GM12878 (cell line): ENCODE data around the gene LMX1B. TPM values are rescaled to one million over a fixed set of nuclear protein-coding genes. Genes with fewer than 3 reads are reported as not detected.

ENCODE experiments used
- ATAC-seq: fragments of 200-7000 bp; cut with Tn5 transposase; 3 replicates; pipeline ENCODE4 v1.9.1; 2020; ENCODE audit warnings: mild to moderate bottlenecking, moderate library complexity
- BruUV-seq: library from RNA; stranded (reverse); fragments of 400-500 nt; replicated peaks from 2 replicates; lab custom pipeline; 2021; lab: Mats Ljungman, UMichigan
- CTCF ChIA-PET: fragments of 300-600 bp; sonication (Branson Sonifier 250); formaldehyde crosslinking; extraction: SDS; loops from one replicate; lab custom pipeline; 2021; ENCODE audit warnings: inconsistent platforms; lab: Yijun Ruan, JAX
- POLR2A ChIA-PET: fragments of 350-600 bp; formaldehyde crosslinking; extraction: SDS; loops from one replicate; lab custom pipeline; 2021; ENCODE audit warnings: inconsistent platforms; lab: Charles Lee
- RAD21 ChIA-PET: fragments of 300-600 bp; sonication (Branson Sonifier 250); formaldehyde crosslinking; loops from one replicate; lab custom pipeline; 2023; ENCODE audit warnings: antibody characterized with exemption; ENCODE audit not compliant: unreplicated experiment; lab: Charles Lee
- SMC1A ChIA-PET: fragments of 300-600 bp; sonication (Branson Sonifier 250); formaldehyde crosslinking; loops from one replicate; lab custom pipeline; 2023; ENCODE audit not compliant: unreplicated experiment, uncharacterized antibody; lab: Charles Lee
- DNase-seq: peaks from one replicate; pipeline ENCODE4 v3.0.0-alpha.2; 2011; ENCODE audit warnings: low read depth, low spot score
- FAIRE-seq: peaks from 3 replicates; lab custom pipeline; 2011; peaks lifted over from hg19 to GRCh38; lab: Jason Lieb, UNC
- H2AFZ ChIP-seq: 2 replicates; pipeline ENCODE4 v1.6.0; 2011; ENCODE audit warnings: low read depth, low read length, control low read depth; ENCODE audit not compliant: control insufficient read depth
- H3K27ac ChIP-seq: 2 replicates; pipeline ENCODE4 v1.5.1; 2011; ENCODE audit warnings: control low read depth; ENCODE audit not compliant: control insufficient read depth, insufficient read depth
- H3K27me3 ChIP-seq, 2 experiments: replicated peaks in 1 of 2; 2 replicates each; pipeline versions ENCODE4 v1.6.0 to v1.6.1; 2011; ENCODE audit warnings: low read length in 1 of 2; ENCODE audit not compliant: control insufficient read depth in 2 of 2, insufficient read depth in 2 of 2
- H3K36me3 ChIP-seq, 2 experiments: 2 replicates each; pipeline ENCODE4 v1.5.1; 2011; ENCODE audit warnings: low read length in 1 of 2; ENCODE audit not compliant: control insufficient read depth in 2 of 2, insufficient read depth in 2 of 2
- H3K4me1 ChIP-seq: 2 replicates; pipeline ENCODE4 v1.6.1; 2011; ENCODE audit warnings: mild to moderate bottlenecking, low read length, moderate library complexity, mixed read lengths; ENCODE audit not compliant: control insufficient read depth, insufficient read depth
- H3K4me2 ChIP-seq: 2 replicates; pipeline ENCODE4 v1.6.0; 2011; ENCODE audit warnings: control low read depth; ENCODE audit not compliant: control insufficient read depth, insufficient read depth
- H3K4me3 ChIP-seq: fragments of 200-600 bp; sonication (generic); 2 replicates; pipeline ENCODE4 v1.5.1; 2016
- H3K79me2 ChIP-seq: 2 replicates; pipeline ENCODE4 v1.6.0; 2011; ENCODE audit warnings: low read length; ENCODE audit not compliant: control insufficient read depth, insufficient read depth
- H3K9ac ChIP-seq: 2 replicates; pipeline ENCODE4 v1.8.0; 2011; ENCODE audit warnings: low read length, control low read depth, mixed read lengths; ENCODE audit not compliant: control insufficient read depth, insufficient read depth
- H3K9me3 ChIP-seq: replicated peaks from 3 replicates; pipeline ENCODE4 v1.5.1; 2011; ENCODE audit warnings: mild to moderate bottlenecking, low read length; ENCODE audit not compliant: control insufficient read depth, insufficient read depth
- H4K20me1 ChIP-seq: 2 replicates; pipeline ENCODE4 v1.6.0; 2011; ENCODE audit not compliant: control insufficient read depth, insufficient read depth
- BACH1 ChIP-seq: fragments of 450-650 bp; IDR thresholded peaks from 2 replicates; pipeline ENCODE4 v1.6.1; 2017; ENCODE audit warnings: mild to moderate bottlenecking, borderline replicate concordance
- FOXM1 ChIP-seq: IDR thresholded peaks from 2 replicates; pipeline ENCODE4 v1.6.1; 2012; ENCODE audit warnings: low read depth, mild to moderate bottlenecking, inconsistent platforms, low read length, moderate library complexity
- POLR2A ChIP-seq: IDR thresholded peaks from 2 replicates; pipeline ENCODE4 v1.6.1; 2011; ENCODE audit warnings: low read depth, mild to moderate bottlenecking, low read length
- RAD21 ChIP-seq: IDR thresholded peaks from 2 replicates; pipeline ENCODE4 v1.6.1; 2011; ENCODE audit warnings: mild to moderate bottlenecking, low read depth, low read length, moderate library complexity; ENCODE audit not compliant: insufficient read depth
- SMC3 ChIP-seq: IDR thresholded peaks from 2 replicates; pipeline ENCODE4 v1.6.1; 2011; ENCODE audit warnings: low read length, improper control_type of control experiment, borderline replicate concordance
- WGBS: methylation state at CpG from one replicate; pipeline ENCODE4 v1.1.6; 2016; ENCODE audit warnings: low lambda C conversion rate; ENCODE audit not compliant: insufficient replicate concordance, insufficient coverage; ENCODE audit errors: missing lambda C conversion rate; 5-methylcytosine and 5-hydroxymethylcytosine counted together
- in situ Hi-C: fragments of 300-500 bp; cut with MboI; formaldehyde crosslinking; loops from 9 replicates; pipeline ENCODE4 v1.14.3; 2018; ENCODE audit warnings: mixed read lengths
- intact Hi-C: fragments of 100-400 bp; cut with micrococcal nuclease; formaldehyde crosslinking; loops from one replicate; pipeline ENCODE4 v1.14.2; 2022; ENCODE audit not compliant: unreplicated experiment
- polyA plus RNA-seq, 11 experiments: library from polyadenylated mRNA; depleted of rRNA in 4 of 11; unstranded in 6 of 11; stranded (reverse) in 5 of 11; fragments of >200 nt; fragmentation: Nextera tagmentation in 4 of 11; fragmentation: Illumina TruSeq in 1 of 11; extraction: Ambion mirVana in 4 of 11; extraction: Trizol in 1 of 11; gene quantifications; 1 replicate in 1 of 11; 2 replicates in 10 of 11; pipeline versions ENCODE4 v1.2.1 to v1.2.3, GENCODE V29; 2011 to 2016; ENCODE audit warnings: inconsistent platforms in 2 of 11, missing spikeins in 2 of 11, low read depth in 1 of 11
- total RNA-seq, 4 experiments: library from RNA; depleted of rRNA in 3 of 4; stranded (reverse); fragments of >200 nt in 3 of 4; fragmentation: Illumina TruSeq in 1 of 4; extraction: Trizol in 1 of 4; gene quantifications; 2 replicates each; pipeline versions ENCODE4 v1.2.1 to v1.2.3, GENCODE V29; 2013 to 2021
- TF ChIP-seq, protein P1 (sequence below): fragments of 450-650 bp; IDR thresholded peaks from 2 replicates; pipeline ENCODE4 v1.6.1; 2016; ENCODE audit warnings: mild to moderate bottlenecking, moderate library complexity, borderline replicate concordance

LMX1B gene
- total and polyA plus RNA-seq, 10 of the 15 experiments (the other 5 are each of a cell fraction or from before 2014, with no cell fraction given), result not detected

DNA sequence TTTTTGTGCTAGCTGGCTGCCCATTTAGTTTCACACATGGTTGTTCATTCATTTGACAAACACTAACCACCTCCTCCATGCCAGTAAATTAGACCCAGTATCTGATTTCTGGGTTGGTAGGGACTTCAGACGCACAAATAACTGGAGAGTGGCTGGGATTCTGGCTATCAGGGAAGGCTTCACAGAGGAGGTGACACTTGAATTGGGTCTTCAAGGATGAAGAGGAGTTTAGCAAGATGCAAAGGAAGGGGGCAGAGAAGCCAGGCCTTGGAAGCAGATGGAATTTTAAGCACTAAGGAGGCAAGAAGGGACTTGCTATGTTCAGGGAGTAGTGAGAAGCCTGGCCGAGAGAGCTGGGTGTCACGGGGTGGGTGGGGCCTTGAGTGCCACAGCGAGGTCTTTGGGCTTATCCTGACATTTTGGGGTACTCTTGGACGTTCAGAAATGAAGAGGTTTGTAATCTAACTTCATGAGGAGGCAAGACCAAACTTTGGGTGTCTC, 71.3 kb downstream of the LMX1B start:
- H3K79me2 ChIP-seq, result no peaks in the 10 kb centered on the region
- WGBS, result 9% methylated on average over 5 of the region's 5 CpGs
- H3K4me1 ChIP-seq, result no peaks in the 10 kb centered on the region
- H3K36me3 ChIP-seq, result no peaks in the 10 kb centered on the region
- no peak overlapping the region for H2AFZ ChIP-seq
- in situ Hi-C loops, result no loop called here
- no peak overlapping the region for H3K27ac ChIP-seq
- no peaks in the 10 kb centered on the region for H3K9me3 ChIP-seq
- CTCF ChIA-PET, result no interaction called here
- SMC1A ChIA-PET, result no interaction called here
- no peaks in the 10 kb centered on the region for H4K20me1 ChIP-seq
- RAD21 ChIA-PET, result no interaction called here
- no peak overlapping the region for H3K4me3 ChIP-seq
- no peak overlapping the region for H3K9ac ChIP-seq
- no peak for ATAC-seq
- BruUV-seq, result no TSS peak
- peaks cover 13 to 19% of the 10 kb centered on the region in 2 experiments for H3K27me3 ChIP-seq
- no peak for FAIRE-seq
- no peak for TF ChIP-seq FOXM1
- no peak for TF ChIP-seq BACH1
- TF ChIP-seq, protein P1, sequence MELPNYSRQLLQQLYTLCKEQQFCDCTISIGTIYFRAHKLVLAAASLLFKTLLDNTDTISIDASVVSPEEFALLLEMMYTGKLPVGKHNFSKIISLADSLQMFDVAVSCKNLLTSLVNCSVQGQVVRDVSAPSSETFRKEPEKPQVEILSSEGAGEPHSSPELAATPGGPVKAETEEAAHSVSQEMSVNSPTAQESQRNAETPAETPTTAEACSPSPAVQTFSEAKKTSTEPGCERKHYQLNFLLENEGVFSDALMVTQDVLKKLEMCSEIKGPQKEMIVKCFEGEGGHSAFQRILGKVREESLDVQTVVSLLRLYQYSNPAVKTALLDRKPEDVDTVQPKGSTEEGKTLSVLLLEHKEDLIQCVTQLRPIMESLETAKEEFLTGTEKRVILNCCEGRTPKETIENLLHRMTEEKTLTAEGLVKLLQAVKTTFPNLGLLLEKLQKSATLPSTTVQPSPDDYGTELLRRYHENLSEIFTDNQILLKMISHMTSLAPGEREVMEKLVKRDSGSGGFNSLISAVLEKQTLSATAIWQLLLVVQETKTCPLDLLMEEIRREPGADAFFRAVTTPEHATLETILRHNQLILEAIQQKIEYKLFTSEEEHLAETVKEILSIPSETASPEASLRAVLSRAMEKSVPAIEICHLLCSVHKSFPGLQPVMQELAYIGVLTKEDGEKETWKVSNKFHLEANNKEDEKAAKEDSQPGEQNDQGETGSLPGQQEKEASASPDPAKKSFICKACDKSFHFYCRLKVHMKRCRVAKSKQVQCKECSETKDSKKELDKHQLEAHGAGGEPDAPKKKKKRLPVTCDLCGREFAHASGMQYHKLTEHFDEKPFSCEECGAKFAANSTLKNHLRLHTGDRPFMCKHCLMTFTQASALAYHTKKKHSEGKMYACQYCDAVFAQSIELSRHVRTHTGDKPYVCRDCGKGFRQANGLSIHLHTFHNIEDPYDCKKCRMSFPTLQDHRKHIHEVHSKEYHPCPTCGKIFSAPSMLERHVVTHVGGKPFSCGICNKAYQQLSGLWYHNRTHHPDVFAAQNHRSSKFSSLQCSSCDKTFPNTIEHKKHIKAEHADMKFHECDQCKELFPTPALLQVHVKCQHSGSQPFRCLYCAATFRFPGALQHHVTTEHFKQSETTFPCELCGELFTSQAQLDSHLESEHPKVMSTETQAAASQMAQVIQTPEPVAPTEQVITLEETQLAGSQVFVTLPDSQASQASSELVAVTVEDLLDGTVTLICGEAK, result no peak
- no peak for TF ChIP-seq SMC3
- TF ChIP-seq POLR2A, result no peak
- TF ChIP-seq RAD21, result no peak
- no peak overlapping the region for H3K4me2 ChIP-seq
- POLR2A ChIA-PET, result no interaction called here
- intact Hi-C loops, result no loop called here
- DNase-seq, result no peak
